Keratinocyte (primary cell): Measurements from ENCODE around the gene KLK3. TPM values are rescaled to one million over a fixed set of nuclear protein-coding genes. Genes with fewer than 3 reads are reported as not detected.

Source experiments
- DNase-seq: peaks from one replicate; pipeline ENCODE4 v3.0.0-alpha.2; 2011; ENCODE audit warnings: low read depth, missing footprints, low spot score
- FAIRE-seq: peaks from 2 replicates; lab custom pipeline; 2011; peaks lifted over from hg19 to GRCh38; lab: Jason Lieb, UNC
- H2AFZ ChIP-seq: 2 replicates; pipeline ENCODE4 v1.6.0; 2012; ENCODE audit warnings: low read length, control low read depth, inconsistent platforms; ENCODE audit not compliant: control insufficient read depth
- H3K27ac ChIP-seq: 2 replicates; pipeline ENCODE4 v1.5.1; 2011; ENCODE audit warnings: low read length; ENCODE audit not compliant: control insufficient read depth, insufficient read depth
- H3K27me3 ChIP-seq: 3 replicates; pipeline ENCODE4 v1.6.0; 2011; ENCODE audit warnings: low read length; ENCODE audit not compliant: control insufficient read depth, insufficient read depth; ENCODE audit errors: extremely low read depth
- H3K36me3 ChIP-seq, 2 experiments: 2 replicates in 1 of 2; 3 replicates in 1 of 2; pipeline ENCODE4 v1.5.1; 2011; ENCODE audit warnings: low read length in 2 of 2, mild to moderate bottlenecking in 1 of 2; ENCODE audit not compliant: control insufficient read depth in 2 of 2, insufficient read depth in 2 of 2; ENCODE audit errors: extremely low read depth in 1 of 2
- H3K4me1 ChIP-seq: 3 replicates; pipeline ENCODE4 v1.5.1; 2011; ENCODE audit warnings: low read length; ENCODE audit not compliant: control insufficient read depth, insufficient read depth; ENCODE audit errors: extremely low read depth
- H3K4me2 ChIP-seq: 3 replicates; pipeline ENCODE4 v1.6.0; 2011; ENCODE audit warnings: low read depth, low read length; ENCODE audit not compliant: control insufficient read depth, insufficient read depth; ENCODE audit errors: extremely low read depth
- H3K4me3 ChIP-seq, 3 experiments: fragments of 200-600 bp in 1 of 3; sonication (generic) in 1 of 3; 2 replicates in 2 of 3; 3 replicates in 1 of 3; pipeline ENCODE4 v1.5.1; 2011 to 2016; ENCODE audit warnings: low read length in 3 of 3, mild to moderate bottlenecking in 3 of 3, control low read depth in 2 of 3, inconsistent platforms in 1 of 3, low read depth in 1 of 3, mixed read lengths in 1 of 3, mixed run types in 1 of 3, moderate library complexity in 1 of 3; ENCODE audit not compliant: control insufficient read depth in 2 of 3, insufficient read depth in 2 of 3; ENCODE audit errors: extremely low read depth in 1 of 3
- H3K79me2 ChIP-seq: 2 replicates; pipeline ENCODE4 v1.6.0; 2012; ENCODE audit warnings: low read length; ENCODE audit not compliant: control insufficient read depth, insufficient read depth
- H3K9ac ChIP-seq: 3 replicates; pipeline ENCODE4 v1.6.0; 2011; ENCODE audit warnings: low read length; ENCODE audit not compliant: control insufficient read depth, insufficient read depth; ENCODE audit errors: extremely low read depth
- H3K9me1 ChIP-seq: 3 replicates; pipeline ENCODE4 v1.6.0; 2011; ENCODE audit warnings: low read length; ENCODE audit not compliant: control insufficient read depth, insufficient read depth; ENCODE audit errors: extremely low read depth
- H3K9me3 ChIP-seq: 2 replicates; pipeline ENCODE4 v1.5.1; 2012; ENCODE audit warnings: low read depth, low read length; ENCODE audit not compliant: control insufficient read depth
- H4K20me1 ChIP-seq: 3 replicates; pipeline ENCODE4 v1.6.0; 2011; ENCODE audit warnings: low read length; ENCODE audit not compliant: control insufficient read depth, insufficient read depth; ENCODE audit errors: extremely low read depth
- EZH2 ChIP-seq: IDR thresholded peaks from one replicate; pipeline ENCODE4 v1.6.1; 2012; ENCODE audit warnings: inconsistent platforms, mild to moderate bottlenecking, low read length, moderate library complexity
- dilution Hi-C: fragments of 300-500 bp; cut with MboI; formaldehyde crosslinking; loops from one replicate; pipeline ENCODE4 v1.7.0; 2020; ENCODE audit warnings: low sequenced_read_pairs; ENCODE audit not compliant: extremely low pct_ligation_motif_present
- polyA plus RNA-seq, 5 experiments: library from polyadenylated mRNA; depleted of rRNA in 3 of 5; stranded (reverse) in 3 of 5; stranded (forward) in 1 of 5; unstranded in 1 of 5; fragments of >200 nt; gene quantifications; 1 replicate in 1 of 5; 2 replicates in 3 of 5; 3 replicates in 1 of 5; pipeline versions ENCODE4 v1.2.1 to v1.2.3, GENCODE V29; 2011 to 2012; ENCODE audit warnings: missing spikeins in 2 of 5, low read depth in 1 of 5, low replicate concordance in 1 of 5
- TF ChIP-seq, protein P1 (sequence below), 3 experiments: IDR thresholded peaks in 1 of 3; conservative IDR thresholded peaks in 1 of 3; optimal IDR thresholded peaks in 1 of 3; 2 replicates in 2 of 3; 3 replicates in 1 of 3; pipeline versions ENCODE3 to v1.5.1; 2011; ENCODE audit warnings: low read length in 3 of 3, mild to moderate bottlenecking in 3 of 3, moderate library complexity in 2 of 3, control low read depth in 1 of 3, inconsistent platforms in 1 of 3; ENCODE audit not compliant: insufficient read depth in 2 of 3; ENCODE audit errors: extremely low read depth in 1 of 3

The KLK3 gene
- polyA plus RNA-seq, 1 donor (not counting 4 experiments of a cell fraction or from before 2014, with no cell fraction given) = not detected

GRCh38 chr19:50870417-50871089 lies 15.8 kb downstream of the KLK3 start:
- FAIRE-seq (no peak), DNase-seq (no peak)
- no peak overlapping the region for H3K9ac ChIP-seq

DNA sequence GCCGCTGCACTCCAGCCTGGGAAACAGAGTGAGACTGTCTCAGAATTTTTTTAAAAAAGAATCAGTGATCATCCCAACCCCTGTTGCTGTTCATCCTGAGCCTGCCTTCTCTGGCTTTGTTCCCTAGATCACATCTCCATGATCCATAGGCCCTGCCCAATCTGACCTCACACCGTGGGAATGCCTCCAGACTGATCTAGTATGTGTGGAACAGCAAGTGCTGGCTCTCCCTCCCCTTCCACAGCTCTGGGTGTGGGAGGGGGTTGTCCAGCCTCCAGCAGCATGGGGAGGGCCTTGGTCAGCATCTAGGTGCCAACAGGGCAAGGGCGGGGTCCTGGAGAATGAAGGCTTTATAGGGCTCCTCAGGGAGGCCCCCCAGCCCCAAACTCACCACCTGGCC lies 18.3 kb downstream of the KLK3 start, which contains the start of gene KLK2:
KLK2 (plus strand) TSS at position 384 of the 400 bp plus-strand sequence. CDS start 35 bp downstream, outside the sequence.
- dilution Hi-C loops = no loop called here
- Histone ChIP-seq H3K4me3 (no peak within 1 kb of the TSS), H2AFZ (no peak within 1 kb of the TSS), H3K36me3 (no peaks in the 10 kb centered on the region), H3K27me3 (peaks cover 31% of the 10 kb centered on the region), H3K9ac (no peak within 1 kb of the TSS), H3K4me2 (no peak within 1 kb of the TSS), H3K79me2 (no peaks in the 10 kb centered on the region), H3K9me3 (no peaks in the 10 kb centered on the region), H3K9me1 (no peaks in the 10 kb centered on the region), H3K4me1 (no peaks in the 10 kb centered on the region), H4K20me1 (no peaks in the 10 kb centered on the region), H3K27ac (no peak within 1 kb of the TSS)
- DNase-seq (no peak), FAIRE-seq (no peak)
- TF ChIP-seq, protein P1, sequence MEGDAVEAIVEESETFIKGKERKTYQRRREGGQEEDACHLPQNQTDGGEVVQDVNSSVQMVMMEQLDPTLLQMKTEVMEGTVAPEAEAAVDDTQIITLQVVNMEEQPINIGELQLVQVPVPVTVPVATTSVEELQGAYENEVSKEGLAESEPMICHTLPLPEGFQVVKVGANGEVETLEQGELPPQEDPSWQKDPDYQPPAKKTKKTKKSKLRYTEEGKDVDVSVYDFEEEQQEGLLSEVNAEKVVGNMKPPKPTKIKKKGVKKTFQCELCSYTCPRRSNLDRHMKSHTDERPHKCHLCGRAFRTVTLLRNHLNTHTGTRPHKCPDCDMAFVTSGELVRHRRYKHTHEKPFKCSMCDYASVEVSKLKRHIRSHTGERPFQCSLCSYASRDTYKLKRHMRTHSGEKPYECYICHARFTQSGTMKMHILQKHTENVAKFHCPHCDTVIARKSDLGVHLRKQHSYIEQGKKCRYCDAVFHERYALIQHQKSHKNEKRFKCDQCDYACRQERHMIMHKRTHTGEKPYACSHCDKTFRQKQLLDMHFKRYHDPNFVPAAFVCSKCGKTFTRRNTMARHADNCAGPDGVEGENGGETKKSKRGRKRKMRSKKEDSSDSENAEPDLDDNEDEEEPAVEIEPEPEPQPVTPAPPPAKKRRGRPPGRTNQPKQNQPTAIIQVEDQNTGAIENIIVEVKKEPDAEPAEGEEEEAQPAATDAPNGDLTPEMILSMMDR (optimal IDR thresholded peaks at IDR 0.05 in 1 of 3, IDR thresholded peaks at IDR 0.05 in 1 of 3, conservative IDR thresholded peaks at IDR 0.05 in 1 of 3; ENCODE audit: extremely low read depth in 1 of 3, insufficient read depth in 2 of 3, low read length in 3 of 3) = no peak
- no peak for TF ChIP-seq EZH2

More at GRCh38 chr19:50870417-50871089, 15.8 kb downstream of the KLK3 start:
- no peak overlapping the region for H3K4me2 ChIP-seq
- H3K27ac ChIP-seq = no peak overlapping the region
- no peaks in the 10 kb centered on the region for H4K20me1 ChIP-seq
- TF ChIP-seq EZH2 = no peak
- TF ChIP-seq, protein P1 (optimal IDR thresholded peaks at IDR 0.05 in 1 of 3, IDR thresholded peaks at IDR 0.05 in 1 of 3, conservative IDR thresholded peaks at IDR 0.05 in 1 of 3; ENCODE audit: extremely low read depth in 1 of 3, insufficient read depth in 2 of 3, low read length in 3 of 3) = peak in 2 of 3 experiments; percentile 10 to 44
- no peaks in the 10 kb centered on the region for H3K79me2 ChIP-seq
- H2AFZ ChIP-seq = no peak overlapping the region
- no peaks in the 10 kb centered on the region for H3K9me3 ChIP-seq
- H3K4me3 ChIP-seq = no peak overlapping the region
- H3K4me1 ChIP-seq = no peaks in the 10 kb centered on the region
- H3K27me3 ChIP-seq = peaks cover 31% of the 10 kb centered on the region
- H3K36me3 ChIP-seq = no peaks in the 10 kb centered on the region
- H3K9me1 ChIP-seq = no peaks in the 10 kb centered on the region
- dilution Hi-C loops = no loop called here
